GM23338 (cell line): ENCODE data around the gene GTF3C1. TPM values are rescaled to one million over a fixed set of nuclear protein-coding genes. Genes with fewer than 3 reads are reported as not detected.

Source experiments
- ATAC-seq: fragments of 200-7000 bp; cut with Tn5 transposase; 3 replicates; pipeline ENCODE4 v1.9.1; 2020
- DNase-seq: peaks from one replicate; pipeline ENCODE4 v3.0.0-alpha.2; 2015; ENCODE audit warnings: low spot score
- H2AFZ ChIP-seq: fragments of 200-600 bp; sonication (generic); 2 replicates; pipeline ENCODE4 v1.8.0; 2016; ENCODE audit warnings: antibody characterized with exemption, mild to moderate bottlenecking, moderate library complexity
- H3F3A ChIP-seq: fragments of 200-600 bp; sonication (generic); replicated peaks from 2 replicates; pipeline ENCODE4 v1.8.0; 2017; ENCODE audit warnings: antibody characterized with exemption, mixed run types, low read depth
- H3K27ac ChIP-seq: fragments of 200-600 bp; sonication (generic); 2 replicates; pipeline ENCODE4 v1.6.1; 2016; ENCODE audit warnings: low read depth
- H3K27me3 ChIP-seq: fragments of 200-600 bp; sonication (generic); 2 replicates; pipeline ENCODE4 v1.8.0; 2016; ENCODE audit warnings: mild to moderate bottlenecking, mixed run types, moderate library complexity; ENCODE audit not compliant: insufficient read depth
- H3K36me3 ChIP-seq: fragments of 200-600 bp; sonication (generic); 2 replicates; pipeline ENCODE4 v1.8.0; 2016; ENCODE audit warnings: mild to moderate bottlenecking; ENCODE audit not compliant: insufficient read depth
- H3K4me1 ChIP-seq: fragments of 200-600 bp; sonication (generic); 2 replicates; pipeline ENCODE4 v1.8.0; 2016; ENCODE audit warnings: mild to moderate bottlenecking, moderate library complexity; ENCODE audit not compliant: insufficient read depth
- H3K4me2 ChIP-seq: fragments of 200-600 bp; sonication (generic); 2 replicates; pipeline ENCODE4 v1.7.1; 2017; ENCODE audit warnings: mixed run types
- H3K4me3 ChIP-seq: fragments of 200-600 bp; sonication (generic); 2 replicates; pipeline ENCODE4 v1.6.1; 2016; ENCODE audit warnings: mixed run types
- H3K79me2 ChIP-seq: fragments of 200-600 bp; sonication (generic); replicated peaks from 2 replicates; pipeline ENCODE4 v1.8.0; 2017; ENCODE audit warnings: mild to moderate bottlenecking; ENCODE audit not compliant: insufficient read depth
- H3K9me2 ChIP-seq: fragments of 200-600 bp; sonication (generic); 2 replicates; pipeline ENCODE4 v1.8.0; 2017; ENCODE audit not compliant: insufficient read depth
- H4K20me1 ChIP-seq: fragments of 200-600 bp; sonication (generic); replicated peaks from 2 replicates; pipeline ENCODE4 v1.8.0; 2017; ENCODE audit warnings: mild to moderate bottlenecking; ENCODE audit not compliant: insufficient read depth
- H3K27ac Mint-ChIP-seq: 2 replicates; pipeline ENCODE4 v1.8.0; 2020; ENCODE audit warnings: inconsistent platforms, mild to moderate bottlenecking, moderate library complexity, mixed read lengths
- H3K27me3 Mint-ChIP-seq: 3 replicates; pipeline ENCODE4 v1.8.0; 2022; ENCODE audit warnings: low read depth, mild to moderate bottlenecking, moderate library complexity, mixed read lengths, inconsistent platforms; ENCODE audit not compliant: insufficient read depth, poor library complexity
- H3K36me3 Mint-ChIP-seq: 3 replicates; pipeline ENCODE4 v1.8.0; 2021; ENCODE audit warnings: low read depth, mild to moderate bottlenecking, inconsistent platforms, moderate library complexity, mixed read lengths
- H3K4me1 Mint-ChIP-seq: 3 replicates; pipeline ENCODE4 v1.8.0; 2020; ENCODE audit warnings: mild to moderate bottlenecking, inconsistent platforms, mixed read lengths
- H3K4me3 Mint-ChIP-seq: 3 replicates; pipeline ENCODE4 v1.8.0; 2021; ENCODE audit warnings: moderate library complexity, mild to moderate bottlenecking, inconsistent platforms, mixed read lengths
- H3K9me3 Mint-ChIP-seq: 3 replicates; pipeline ENCODE4 v1.8.0; 2020; ENCODE audit warnings: moderate library complexity, mild to moderate bottlenecking, inconsistent platforms, mixed read lengths
- CREB1 ChIP-seq: fragments of 250-450 bp; sonication (Bioruptor Pico); IDR thresholded peaks from 2 replicates; pipeline ENCODE4 v1.5.0; 2020; ENCODE audit warnings: low read depth, mild to moderate bottlenecking, moderate library complexity
- CTCF ChIP-seq, 2 experiments: fragments of 200-600 bp in 1 of 2; sonication (generic) in 1 of 2; conservative IDR thresholded peaks; 2 replicates each; pipeline versions ENCODE4 v1.5.1 to v1.6.1; 2016 to 2017; ENCODE audit warnings: antibody characterized with exemption in 2 of 2, low read depth in 2 of 2, mild to moderate bottlenecking in 2 of 2, moderate library complexity in 1 of 2
- ETS1 ChIP-seq: IDR thresholded peaks from 2 replicates; pipeline ENCODE4 v1.6.1; 2016; ENCODE audit warnings: antibody characterized with exemption
- EZH2 ChIP-seq: fragments of 200-600 bp; sonication (generic); IDR thresholded peaks from one replicate; pipeline ENCODE4 v1.8.0; 2017; ENCODE audit warnings: antibody characterized with exemption, mild to moderate bottlenecking, low read depth; ENCODE audit not compliant: unreplicated experiment
- EZH2phosphoT487 ChIP-seq: fragments of 200-600 bp; sonication (generic); IDR thresholded peaks from one replicate; pipeline ENCODE4 v1.8.1; 2018; ENCODE audit warnings: antibody characterized with exemption; ENCODE audit not compliant: unreplicated experiment
- JUNB ChIP-seq: IDR thresholded peaks from one replicate; pipeline ENCODE4 v1.6.1; 2016; ENCODE audit warnings: antibody characterized with exemption; ENCODE audit not compliant: unreplicated experiment
- NANOG ChIP-seq: IDR thresholded peaks from 2 replicates; pipeline ENCODE4 v1.6.1; 2016; ENCODE audit warnings: antibody characterized with exemption, borderline replicate concordance
- POLR2AphosphoS5 ChIP-seq: IDR thresholded peaks from 2 replicates; pipeline ENCODE4 v1.6.1; 2016; ENCODE audit warnings: antibody characterized with exemption, low read depth
- STAT1 ChIP-seq: IDR thresholded peaks from one replicate; pipeline ENCODE4 v1.6.1; 2016; ENCODE audit warnings: antibody characterized with exemption; ENCODE audit not compliant: unreplicated experiment
- ZNF114 ChIP-seq: fragments of 250-450 bp; sonication (Bioruptor Pico); IDR thresholded peaks from 2 replicates; pipeline ENCODE4 v1.5.0; 2020; ENCODE audit warnings: mild to moderate bottlenecking, moderate library complexity
- ZNF331 ChIP-seq: fragments of 250-450 bp; sonication (Bioruptor Pico); IDR thresholded peaks from 2 replicates; pipeline ENCODE4 v1.5.0; 2020; ENCODE audit warnings: low read depth, mild to moderate bottlenecking, moderate library complexity
- polyA plus RNA-seq: library from polyadenylated mRNA; unstranded; fragments of >200 nt; fragmentation: Nextera tagmentation; extraction: Ambion mirVana; gene quantifications from 2 replicates; pipeline ENCODE4 v1.2.1, GENCODE V29; 2016
- total RNA-seq: library from RNA; depleted of rRNA; stranded (reverse); fragments of >200 nt; shearing (Covaris generic); gene quantifications from 2 replicates; pipeline ENCODE4 v1.2.3, GENCODE V29; 2014

Gene GTF3C1
- total and polyA plus RNA-seq, 2 experiments from 2014 or later, result 78.5 to 138 TPM

GRCh38 chr16:27462846-27463682 is 86.6 kb downstream of the GTF3C1 start:
- TF ChIP-seq STAT1 (no peak), NANOG (no peak), ZNF331 (no peak)
- Mint-ChIP-seq H3K4me3 (no peak overlapping the region), H3K4me1 (no peaks in the 10 kb centered on the region), H3K9me3 (no peaks in the 10 kb centered on the region), H3K36me3 (peaks cover 50% of the 10 kb centered on the region), H3K27ac (no peak overlapping the region), H3K27me3 (peaks cover 11% of the 10 kb centered on the region)
- Histone ChIP-seq H3K4me3 (no peak overlapping the region), H3K36me3 (0 out of 2 replicates have a peak, but pooled peaks cover 15% of the 10 kb centered on the region), H3K27me3 (no peaks in the 10 kb centered on the region), H3K79me2 (no peaks in the 10 kb centered on the region), H3K27ac (no peak overlapping the region), H3F3A (no peaks in the 10 kb centered on the region), H3K4me1 (no peaks in the 10 kb centered on the region), H3K4me2 (no peak overlapping the region), H3K9me2 (no peaks in the 10 kb centered on the region), H2AFZ (no peak overlapping the region), H4K20me1 (peaks cover 6% of the 10 kb centered on the region; the same call in 1 of the 2 replicates)
- ATAC-seq (no peak), DNase-seq (no peak)

DNA sequence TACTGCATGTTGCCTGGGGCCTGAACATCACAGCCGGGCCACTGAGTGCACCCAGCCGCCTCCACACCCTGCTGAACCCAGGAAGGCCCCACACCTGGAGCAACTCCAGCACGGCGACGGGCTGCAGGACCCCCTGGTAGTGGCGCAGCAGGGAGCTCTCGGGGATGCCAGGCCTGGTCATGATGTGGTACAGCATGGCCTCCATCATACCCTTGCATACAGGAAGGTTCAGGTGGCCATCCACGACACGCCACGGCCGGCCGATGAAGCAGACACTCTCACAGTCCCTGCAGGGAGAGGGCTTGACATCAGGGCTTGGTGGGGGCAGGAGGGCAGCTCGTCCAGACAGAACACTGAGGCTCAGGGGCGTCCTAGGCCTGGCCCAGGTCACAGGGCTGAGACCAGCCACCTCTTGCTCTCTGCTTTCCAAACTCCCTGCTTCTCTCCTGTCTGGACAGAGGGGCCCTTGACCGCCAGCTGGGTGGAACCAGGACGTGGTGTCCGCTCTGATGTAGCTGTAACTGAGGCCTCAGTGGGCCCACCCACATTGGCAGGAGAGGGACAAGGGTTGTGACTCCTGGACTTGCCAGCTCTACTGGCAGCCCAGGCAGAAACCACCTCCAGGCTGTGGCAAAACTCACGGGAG is 87.4 kb downstream of the GTF3C1 start:
- peaks cover 13% of the 10 kb centered on the region for H3K27me3 Mint-ChIP-seq
- H3K9me2 ChIP-seq, result no peaks in the 10 kb centered on the region
- H3K4me3 ChIP-seq, result no peak overlapping the region
- no peaks in the 10 kb centered on the region for H3K79me2 ChIP-seq
- no peaks in the 10 kb centered on the region for H3K4me1 Mint-ChIP-seq
- H3K27ac ChIP-seq, result no peak overlapping the region
- H3K36me3 Mint-ChIP-seq, result peaks cover 43% of the 10 kb centered on the region
- no peak overlapping the region for H3K4me2 ChIP-seq
- no peak overlapping the region for H2AFZ ChIP-seq
- DNase-seq (no peak), ATAC-seq (no peak)
- H3K27ac Mint-ChIP-seq, result no peak overlapping the region
- H3K4me3 Mint-ChIP-seq, result no peak overlapping the region
- H4K20me1 ChIP-seq, result peaks cover 2% of the 10 kb centered on the region; the same call in 1 of the 2 replicates
- no peaks in the 10 kb centered on the region for H3F3A ChIP-seq
- 0 out of 2 replicates have a peak, but pooled peaks cover 9% of the 10 kb centered on the region for H3K36me3 ChIP-seq
- no peaks in the 10 kb centered on the region for H3K4me1 ChIP-seq
- no peaks in the 10 kb centered on the region for H3K27me3 ChIP-seq
- no peaks in the 10 kb centered on the region for H3K9me3 Mint-ChIP-seq
- TF ChIP-seq ETS1 (no peak), CREB1 (CRISPR knock-in tag) (no peak), ZNF114 (CRISPR knock-in tag) (no peak), CTCF (conservative IDR thresholded peaks at IDR 0.05; ENCODE audit: low read depth in 2 of 2) (no peak), JUNB (no peak), POLR2AphosphoS5 (no peak), EZH2 (no peak), NANOG (no peak), EZH2phosphoT487 (no peak), STAT1 (no peak), ZNF331 (no peak)
